Measurements from ENCODE around the gene DMRTC2.
A peak's percentile ranks its signal among the peaks of the same experiment; 100 is the strongest.

DMRTC2 gene

DNA sequence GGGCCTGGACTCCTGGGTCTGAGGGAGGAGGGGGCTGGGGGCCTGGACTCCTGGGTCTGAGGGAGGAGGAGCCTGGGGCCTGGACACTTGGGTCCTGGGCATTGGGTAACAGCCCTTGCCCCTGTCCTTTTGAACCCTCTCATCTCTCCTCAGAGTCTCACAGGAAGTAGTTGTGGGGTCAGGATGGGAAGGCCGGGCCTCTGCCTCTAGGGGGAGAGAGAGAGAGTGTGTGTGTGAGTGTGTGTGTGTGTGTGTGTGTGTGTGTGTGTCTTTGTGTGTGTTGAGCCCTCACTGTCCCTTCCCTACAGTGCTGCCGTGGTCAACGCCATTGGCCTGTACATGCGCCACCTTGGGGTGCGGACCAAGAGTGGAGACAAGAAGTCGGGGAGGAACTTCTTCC, 49.1 kb downstream of the DMRTC2 start:
- TF ChIP-seq, protein P1, sequence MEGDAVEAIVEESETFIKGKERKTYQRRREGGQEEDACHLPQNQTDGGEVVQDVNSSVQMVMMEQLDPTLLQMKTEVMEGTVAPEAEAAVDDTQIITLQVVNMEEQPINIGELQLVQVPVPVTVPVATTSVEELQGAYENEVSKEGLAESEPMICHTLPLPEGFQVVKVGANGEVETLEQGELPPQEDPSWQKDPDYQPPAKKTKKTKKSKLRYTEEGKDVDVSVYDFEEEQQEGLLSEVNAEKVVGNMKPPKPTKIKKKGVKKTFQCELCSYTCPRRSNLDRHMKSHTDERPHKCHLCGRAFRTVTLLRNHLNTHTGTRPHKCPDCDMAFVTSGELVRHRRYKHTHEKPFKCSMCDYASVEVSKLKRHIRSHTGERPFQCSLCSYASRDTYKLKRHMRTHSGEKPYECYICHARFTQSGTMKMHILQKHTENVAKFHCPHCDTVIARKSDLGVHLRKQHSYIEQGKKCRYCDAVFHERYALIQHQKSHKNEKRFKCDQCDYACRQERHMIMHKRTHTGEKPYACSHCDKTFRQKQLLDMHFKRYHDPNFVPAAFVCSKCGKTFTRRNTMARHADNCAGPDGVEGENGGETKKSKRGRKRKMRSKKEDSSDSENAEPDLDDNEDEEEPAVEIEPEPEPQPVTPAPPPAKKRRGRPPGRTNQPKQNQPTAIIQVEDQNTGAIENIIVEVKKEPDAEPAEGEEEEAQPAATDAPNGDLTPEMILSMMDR (IDR thresholded peaks at IDR 0.05; ENCODE audit: control insufficient read depth, insufficient read depth, low read depth, low read length, missing control alignments), result peak; percentile 8
- H3K4me3 ChIP-seq (ENCODE audit: control insufficient read depth, low read depth, low read length), result no peak overlapping the region
- DNase-seq (ENCODE audit: low read depth), result no peak

DNA sequence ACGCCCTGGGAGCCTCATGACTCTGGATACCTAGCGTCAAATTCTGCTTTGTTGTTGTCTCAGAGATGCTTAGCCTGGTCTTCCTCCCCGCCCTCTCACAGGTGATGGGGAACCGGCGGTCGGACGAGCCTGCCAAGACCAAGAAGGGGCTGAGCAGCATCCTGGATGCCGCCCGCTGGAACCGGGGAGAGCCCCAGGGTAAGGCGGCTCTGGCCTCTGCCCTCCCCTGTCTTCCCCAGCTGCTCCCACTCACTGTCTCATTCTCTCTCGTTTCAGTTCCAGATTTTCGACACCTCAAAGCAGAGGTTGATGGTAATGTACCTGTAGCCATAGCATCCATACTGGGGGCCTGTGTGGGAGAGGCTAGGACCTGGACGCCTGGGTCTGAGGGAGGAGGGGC, 49.5 kb downstream of the DMRTC2 start:
- no peak overlapping the region for H3K4me3 ChIP-seq (ENCODE audit: control insufficient read depth, low read depth, low read length)
- TF ChIP-seq, protein P1 (IDR thresholded peaks at IDR 0.05; ENCODE audit: control insufficient read depth, insufficient read depth, low read depth, low read length, missing control alignments), result no peak
- DNase-seq (ENCODE audit: low read depth), result no peak

DNA sequence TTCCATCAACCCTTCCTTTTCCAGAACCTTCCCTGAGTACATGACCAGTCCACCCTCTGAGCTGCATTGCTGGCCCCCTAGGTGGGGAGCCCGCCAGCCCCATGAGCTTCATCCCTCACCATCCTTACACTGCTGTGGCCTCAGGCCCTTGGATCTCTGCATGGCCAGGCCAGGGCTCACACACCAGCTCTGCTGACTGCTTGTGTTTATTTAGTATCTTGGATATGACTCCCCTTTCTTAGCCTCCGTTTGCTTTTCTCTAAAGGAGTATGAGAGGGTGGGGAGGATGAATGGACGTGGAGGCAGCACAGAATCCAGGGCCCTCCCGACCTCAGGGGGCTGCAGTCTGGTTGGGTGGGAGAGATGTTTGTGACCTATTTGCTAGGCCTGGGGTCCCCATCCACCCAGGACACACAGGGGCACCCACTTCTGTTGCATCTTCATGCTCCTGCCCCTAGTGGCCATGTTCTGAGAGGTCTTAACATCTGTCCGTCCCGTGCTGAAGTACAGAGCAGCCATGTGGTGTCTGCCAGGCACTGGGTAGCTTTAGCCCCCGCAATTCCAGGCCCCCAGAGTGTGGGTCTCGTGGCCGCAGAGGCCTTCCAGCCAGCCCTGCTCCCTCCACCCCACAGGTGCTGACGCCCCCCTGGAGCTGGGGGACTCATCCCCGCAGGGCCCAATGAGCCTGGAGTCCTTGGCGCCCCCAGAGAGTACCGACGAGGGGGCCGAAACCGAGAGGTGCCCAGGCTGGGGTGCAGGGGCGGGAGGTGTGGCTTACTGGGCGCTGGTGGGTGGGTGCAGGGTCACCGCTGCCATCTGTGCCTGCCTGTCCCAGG, 51.1 kb downstream of the DMRTC2 start:
- TF ChIP-seq, protein P1 (IDR thresholded peaks at IDR 0.05; ENCODE audit: control insufficient read depth, insufficient read depth, low read depth, low read length, missing control alignments), result peak; percentile 19
- DNase-seq (ENCODE audit: low read depth), result no peak
- H3K4me3 ChIP-seq (ENCODE audit: control insufficient read depth, low read depth, low read length), result no peak overlapping the region

DNA sequence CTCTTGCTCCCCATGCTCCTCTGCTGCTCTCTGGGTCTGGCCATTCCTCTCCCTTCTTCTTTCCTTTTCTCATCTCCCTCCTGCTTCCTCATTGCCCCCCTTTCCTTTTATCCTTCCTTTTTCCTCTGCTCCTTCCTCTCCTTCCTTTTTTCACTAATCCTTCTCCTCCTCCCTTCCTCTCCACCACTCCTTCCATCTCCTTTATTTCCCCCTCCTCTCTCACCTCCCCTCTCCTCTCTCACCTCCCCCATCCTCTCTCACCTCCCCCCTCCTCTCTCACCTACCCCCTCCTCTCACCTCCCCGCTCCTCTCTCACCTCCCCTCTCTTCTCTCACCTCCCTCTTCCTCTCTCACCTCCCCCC, 51.7 kb downstream of the DMRTC2 start:
- TF ChIP-seq, protein P1 (IDR thresholded peaks at IDR 0.05; ENCODE audit: control insufficient read depth, insufficient read depth, low read depth, low read length, missing control alignments), result no peak

DNA sequence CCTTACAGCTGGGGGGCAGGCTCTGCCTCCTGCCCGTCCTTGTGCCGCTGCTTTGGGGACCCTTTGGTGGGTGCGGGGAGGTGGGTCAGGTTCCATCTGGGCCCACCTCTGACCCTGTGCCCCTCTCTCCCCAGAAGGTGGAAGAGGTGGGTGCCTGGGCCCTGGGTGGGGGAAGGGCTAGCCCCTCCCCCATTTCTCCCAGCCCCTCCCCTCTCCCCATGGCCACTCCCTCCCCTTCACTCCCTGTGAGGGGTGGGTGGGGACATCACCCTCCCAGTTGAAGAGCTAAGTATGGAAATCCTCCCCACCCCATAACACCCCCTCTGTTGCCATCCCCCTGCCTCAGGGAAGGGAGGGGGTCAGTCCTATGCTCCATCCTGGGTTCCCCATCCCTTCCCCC, 52.3 kb downstream of the DMRTC2 start:
- TF ChIP-seq, protein P1 (IDR thresholded peaks at IDR 0.05; ENCODE audit: control insufficient read depth, insufficient read depth, low read depth, low read length, missing control alignments), result no peak
- no peak for DNase-seq (ENCODE audit: low read depth)
- H3K4me3 ChIP-seq (ENCODE audit: control insufficient read depth, low read depth, low read length), result no peak overlapping the region

More for the DNA sequence above, 51.7 kb downstream of the DMRTC2 start:
- no peak for DNase-seq (ENCODE audit: low read depth)
- H3K4me3 ChIP-seq (ENCODE audit: control insufficient read depth, low read depth, low read length), result no peak overlapping the region

DNA sequence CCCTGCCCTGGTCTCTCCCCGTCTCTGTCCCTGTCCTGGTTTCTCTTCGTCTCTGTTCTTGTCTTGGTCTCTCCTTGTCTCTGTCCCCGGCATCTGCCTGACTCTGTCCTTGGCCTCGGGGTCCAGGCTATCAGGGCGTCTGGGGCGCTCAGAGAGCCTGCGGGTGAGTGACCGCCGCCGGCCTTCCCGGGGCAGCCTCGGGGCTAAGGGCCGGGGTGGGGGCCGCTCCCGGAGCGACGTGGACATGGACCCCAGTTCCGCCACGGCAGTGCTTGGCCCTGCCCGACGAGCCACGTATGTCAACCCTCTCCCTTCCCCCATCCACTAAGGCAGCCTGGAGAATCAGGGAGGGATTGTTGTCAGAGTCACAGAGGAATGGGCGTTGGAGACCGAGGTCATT, 53.0 kb downstream of the DMRTC2 start:
- TF ChIP-seq, protein P1 (IDR thresholded peaks at IDR 0.05; ENCODE audit: control insufficient read depth, insufficient read depth, low read depth, low read length, missing control alignments), result no peak
- H3K4me3 ChIP-seq (ENCODE audit: control insufficient read depth, low read depth, low read length), result no peak overlapping the region

More for the DNA sequence above, 53.0 kb downstream of the DMRTC2 start:
- DNase-seq (ENCODE audit: low read depth), result no peak
